ENCODE results near the gene HPS6. TPM values are rescaled to one million over a fixed set of nuclear protein-coding genes. Genes with fewer than 3 reads are reported as not detected.
"Not testable (repeated sequence)": the region's sequence is repeated elsewhere in the genome, so short reads cannot be mapped to it uniquely, and the experiment has no call there.

The HPS6 gene
- polyA plus RNA-seq (ENCODE audit: insufficient read length in 10 of 10), result 10 to 100 TPM in 2 of 10 donors, 1 to 10 TPM in 8; 6.4 to 10.8 (median 8.5) TPM
- long read RNA-seq, donor 1, transcript HPS6-201 (1 exons, 2,649 nt), result major isoform, 9 of 9 reads
- long read RNA-seq, donor 1, partial matches to known transcripts, result 0 of 9 reads
- long read RNA-seq, donor 1, other reads (novel, unspliced or antisense), result 0 of 9 reads
- long read RNA-seq, donor 2, partial matches to known transcripts, result 0 of 2 reads
- long read RNA-seq, donor 2, other reads (novel, unspliced or antisense), result 0 of 2 reads
- long read RNA-seq, donor 3, result 0 reads
- long read RNA-seq, donor 4, transcript HPS6-201 (1 exons, 2,649 nt), result major isoform, 6 of 6 reads
- long read RNA-seq, donor 4, partial matches to known transcripts, result 0 of 6 reads
- long read RNA-seq, donor 4, other reads (novel, unspliced or antisense), result 0 of 6 reads
- long read RNA-seq, donor 5, transcript HPS6-201 (1 exons, 2,649 nt), result major isoform, 14 of 14 reads
- long read RNA-seq, donor 5, partial matches to known transcripts, result 0 of 14 reads
- long read RNA-seq, donor 5, other reads (novel, unspliced or antisense), result 0 of 14 reads
- long read RNA-seq, donor 6, transcript HPS6-201 (1 exons, 2,649 nt), result major isoform, 10 of 10 reads
- long read RNA-seq, donor 6, partial matches to known transcripts, result 0 of 10 reads
- long read RNA-seq, donor 6, other reads (novel, unspliced or antisense), result 0 of 10 reads
- long read RNA-seq, donor 7, partial matches to known transcripts, result 0 of 3 reads
- long read RNA-seq, donor 7, other reads (novel, unspliced or antisense), result 0 of 3 reads
- long read RNA-seq, donor 8, partial matches to known transcripts, result 0 of 4 reads
- long read RNA-seq, donor 8, other reads (novel, unspliced or antisense), result 0 of 4 reads
- long read RNA-seq, donor 9, partial matches to known transcripts, result 0 of 1 reads
- long read RNA-seq, donor 9, other reads (novel, unspliced or antisense), result 0 of 1 reads

GRCh38 chr10:102064868-102065560 is at the start of gene HPS6:
TSS of gene HPS6 (plus strand) at chr10:102065349. CDS start at chr10:102065475, 126 bp downstream.
- peak; percentile 84 to 95 (median 88) for DNase-seq

- no peak for DNase-seq
Observed at GRCh38 chr10:102016416-102016815, 48.7 kb upstream of the HPS6 start.

- no peak for DNase-seq
Observed at GRCh38 chr10:102017295-102017694, 47.9 kb upstream of the HPS6 start.

DNA sequence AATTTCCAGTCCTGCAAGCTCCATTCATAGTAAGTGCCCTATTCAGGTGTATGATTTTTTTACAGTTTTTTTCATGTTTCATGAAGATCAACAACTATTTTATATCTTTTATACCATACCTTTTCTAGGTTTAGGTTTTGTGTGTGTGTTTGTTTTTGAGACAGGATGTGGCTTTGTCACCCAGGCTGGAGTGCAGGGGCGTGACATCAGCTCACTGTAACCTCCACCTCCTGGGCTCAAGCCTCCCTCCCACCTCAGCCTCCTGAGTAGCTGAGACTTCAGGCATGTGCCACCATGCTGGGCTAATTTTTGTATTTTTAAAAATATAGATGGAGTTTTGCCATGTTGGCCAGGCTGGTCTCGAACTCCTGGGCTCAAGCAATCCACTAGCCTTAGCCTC is 44.2 kb upstream of the HPS6 start:
- no peak for DNase-seq

GRCh38 chr10:102024799-102025198 is 40.4 kb upstream of the HPS6 start:
- DNase-seq, result peak in 1 of 3 donors; percentile 10

- DNase-seq, result no peak
Observed at GRCh38 chr10:102027261-102027660, 37.9 kb upstream of the HPS6 start.

DNA sequence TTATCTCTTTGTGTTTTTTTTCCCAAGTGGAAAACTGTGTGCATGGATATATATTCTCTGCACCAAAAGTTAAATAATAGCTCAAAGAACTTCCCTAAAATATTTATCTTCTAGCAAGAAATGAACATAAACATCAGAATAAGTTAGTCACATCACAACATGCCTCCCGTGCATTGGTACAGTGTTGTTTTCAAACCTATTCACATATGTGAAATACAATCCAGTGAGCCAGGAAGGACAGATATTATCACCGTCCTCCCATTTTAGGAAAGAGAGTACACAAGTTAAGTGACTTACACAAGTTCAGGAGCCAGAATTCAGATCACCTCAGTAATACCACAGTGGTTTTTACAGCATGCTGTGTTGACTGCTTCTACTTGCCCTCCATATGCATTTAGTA is 31.4 kb upstream of the HPS6 start:
- DNase-seq, result no peak

DNA sequence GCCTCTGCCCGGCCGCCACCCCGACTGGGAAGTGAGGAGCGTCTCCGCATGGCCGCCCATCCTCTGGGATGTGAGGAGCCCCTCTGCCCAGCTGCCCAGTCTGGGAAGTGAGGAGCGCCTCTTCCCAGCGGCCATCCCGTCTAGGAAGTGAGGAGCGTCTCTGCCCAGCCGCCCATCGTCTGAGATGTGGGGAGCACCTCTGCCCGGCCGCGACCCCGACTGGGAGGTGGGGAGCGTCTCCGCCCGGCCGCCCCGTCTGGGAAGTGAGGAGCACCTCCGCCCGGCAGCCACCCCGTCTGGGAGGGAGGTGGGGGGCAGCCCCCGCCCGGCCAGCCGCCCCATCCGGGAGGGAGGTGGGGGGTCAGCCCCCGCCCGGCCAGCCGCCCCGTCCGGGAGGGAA is 29.3 kb upstream of the HPS6 start:
- DNase-seq, result not testable (repeated sequence)

DNA sequence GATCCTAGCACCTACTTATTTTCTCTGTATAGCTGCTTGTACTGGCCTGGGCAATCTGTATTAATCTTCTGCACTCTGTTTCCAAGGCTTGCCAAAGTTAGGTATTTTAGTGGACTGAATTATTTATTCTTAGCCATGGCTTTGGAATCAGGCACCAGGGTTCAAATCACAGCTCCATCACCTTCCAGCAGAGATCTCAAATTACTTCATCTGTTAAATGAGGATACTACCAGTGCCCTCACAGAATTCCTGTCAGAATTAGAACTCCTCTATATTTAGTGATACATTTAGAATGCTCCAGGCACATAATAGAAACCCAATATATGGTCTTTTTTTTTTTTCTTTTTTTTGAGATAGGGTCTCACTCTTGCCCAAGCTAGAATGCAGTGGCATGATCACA is 26.7 kb upstream of the HPS6 start:
- DNase-seq, result no peak

DNA sequence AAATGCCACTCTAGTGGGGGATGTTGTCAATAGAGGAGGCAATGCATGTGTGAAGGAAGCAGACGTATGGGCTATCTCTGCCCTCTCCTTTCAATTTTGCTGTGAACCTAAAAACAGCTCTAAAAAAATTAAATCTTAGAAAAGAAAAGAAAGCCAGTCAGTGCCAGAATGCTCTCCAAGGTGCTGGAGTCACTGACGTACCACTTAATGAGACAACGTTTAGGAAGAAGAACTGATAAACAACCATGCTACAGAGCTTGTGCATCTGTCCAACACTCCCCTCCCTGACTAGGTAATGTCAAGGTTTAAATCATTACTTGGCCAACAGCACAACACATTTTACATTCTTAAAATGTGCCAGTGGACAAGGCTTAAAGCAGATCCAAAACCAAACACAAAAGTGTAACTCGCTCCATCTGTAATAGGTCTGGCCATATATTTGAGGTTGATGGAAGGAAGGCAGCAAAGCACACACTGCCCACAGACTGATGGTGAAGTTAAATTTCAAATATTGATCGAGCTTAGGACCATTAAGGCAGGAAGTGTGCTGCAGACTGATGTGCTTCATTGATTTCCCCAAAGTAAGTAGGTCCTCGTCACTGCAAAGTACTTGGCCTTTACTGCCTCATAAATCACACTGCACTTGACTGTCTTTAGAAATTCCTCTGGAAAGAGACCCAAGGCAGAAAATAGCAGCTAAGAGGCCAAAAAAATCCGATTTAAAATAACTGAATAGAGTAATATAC is 24.7 kb upstream of the HPS6 start:
- peak in 2 of 3 donors; percentile 14 to 37 for DNase-seq

DNA sequence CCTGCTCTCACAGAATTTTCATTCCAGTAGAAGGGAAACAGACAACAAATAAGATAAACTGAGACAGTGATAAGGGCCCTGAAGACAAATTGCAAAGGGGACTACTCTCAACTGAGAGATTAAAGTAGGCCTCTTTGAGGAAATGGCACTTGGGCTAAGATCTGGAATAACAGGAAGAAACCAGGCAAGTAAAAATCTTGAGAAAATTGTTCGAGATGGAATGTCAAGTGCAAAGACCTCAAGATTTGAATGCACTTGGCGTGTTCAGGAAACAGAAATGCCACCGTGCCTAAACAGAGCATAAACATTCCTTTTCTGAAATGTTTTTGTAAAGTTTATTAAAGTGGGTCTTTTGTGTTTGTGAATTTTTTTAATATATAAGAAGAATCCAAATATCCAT is 19.9 kb upstream of the HPS6 start:
- DNase-seq, result no peak

DNA sequence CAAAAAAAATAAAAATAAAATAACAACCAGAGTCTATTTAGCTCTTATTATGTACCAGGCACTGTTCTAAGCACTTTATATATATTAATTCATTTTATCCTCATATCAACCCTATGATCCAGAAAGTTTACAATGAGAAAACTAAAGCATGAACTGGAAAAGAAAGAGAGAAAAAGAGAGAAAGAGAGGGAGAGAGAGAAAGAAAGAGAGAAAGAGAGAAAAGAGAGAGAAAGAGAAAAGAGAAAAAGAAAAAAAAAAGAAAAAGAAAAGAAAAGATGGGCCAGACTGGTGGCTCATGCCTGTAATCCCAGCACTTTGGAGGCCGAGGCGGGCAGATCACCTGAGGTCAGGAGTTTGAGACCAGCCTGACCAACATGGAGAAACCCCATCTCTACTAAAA is 19.1 kb upstream of the HPS6 start:
- no peak for DNase-seq

GRCh38 chr10:102054881-102055646 is 10.1 kb upstream of the HPS6 start:
- peak in 1 of 3 donors; percentile 38 for DNase-seq

DNA sequence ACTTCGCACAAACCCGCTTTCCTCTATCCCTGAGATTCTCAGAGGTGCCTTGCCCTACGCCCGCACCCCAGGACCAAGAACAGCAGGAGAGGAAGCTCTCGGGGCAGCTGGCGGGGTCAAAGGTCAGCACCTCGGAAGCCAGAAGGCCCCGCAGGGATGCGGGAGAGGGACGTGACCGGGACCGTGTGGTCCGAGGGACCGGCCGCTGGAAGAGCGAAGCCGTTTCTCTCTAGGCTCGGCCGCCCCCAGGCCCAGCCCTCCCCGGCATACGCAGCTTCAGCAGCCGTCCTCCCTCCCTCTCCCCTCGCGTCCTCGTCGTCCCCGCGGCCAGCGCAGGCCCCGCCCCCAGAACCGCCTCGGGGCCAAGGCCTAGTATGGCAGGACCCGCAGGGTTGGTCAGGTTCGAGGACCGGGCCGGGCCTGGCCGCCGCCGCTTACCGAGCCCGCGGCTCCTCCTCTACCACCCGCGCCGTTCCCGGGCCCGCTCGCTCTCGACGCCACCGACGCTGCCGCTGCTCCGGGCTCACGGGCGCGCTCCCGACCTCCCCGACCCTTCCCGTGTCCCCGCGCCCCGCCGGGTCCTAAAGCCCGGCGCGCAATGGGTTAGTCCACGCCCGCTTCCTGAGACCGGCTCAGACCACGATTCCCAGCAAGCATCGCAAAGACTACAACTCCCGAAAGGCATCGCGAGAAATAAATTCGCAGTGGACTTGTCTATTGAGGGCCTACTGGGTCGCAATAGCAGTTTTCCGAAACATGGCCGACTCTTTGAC is 9.3 kb upstream of the HPS6 start, which contains the start of gene ARMH3:
Gene ARMH3, minus strand, starts transcription at position 527 of the 773 bp plus-strand sequence. CDS start 16,059 bp downstream, outside the sequence.
- DNase-seq, result peak; percentile 96 to 99 (median 98)

GRCh38 chr10:102059987-102060386 is 5.2 kb upstream of the HPS6 start:
- DNase-seq, result no peak

DNA sequence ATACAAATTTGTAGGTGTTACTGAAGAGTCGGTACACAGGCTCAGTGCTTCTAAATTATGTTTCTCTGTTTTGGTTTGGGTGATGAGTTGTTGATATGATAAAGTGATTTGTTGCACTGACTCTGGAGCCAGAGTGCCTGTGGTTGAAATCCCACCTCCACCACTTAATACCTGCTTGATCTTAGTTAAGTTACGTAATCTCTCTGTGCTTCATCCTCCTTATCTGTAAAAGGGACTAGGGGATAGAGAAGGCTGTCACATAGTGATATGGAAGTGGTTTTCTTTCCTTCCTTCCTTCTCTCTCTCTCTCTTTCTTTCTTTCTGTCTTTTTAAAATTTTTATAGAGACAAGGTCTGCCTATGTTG is 664 bp upstream of the HPS6 start:
- DNase-seq, result peak in 1 of 3 donors; percentile 9

GRCh38 chr10:102065561-102066398 is 631 bp downstream of the HPS6 start:
- DNase-seq, result no peak

- peak in 1 of 3 donors; percentile 6 for DNase-seq
Observed at GRCh38 chr10:102066399-102067088, 1.4 kb downstream of the HPS6 start.
